Measurements from ENCODE around the gene OASL. TPM values are rescaled to one million over a fixed set of nuclear protein-coding genes. Genes with fewer than 3 reads are reported as not detected.

Gene OASL
- total RNA-seq, 1 experiment from 2014 or later: not detected

DNA sequence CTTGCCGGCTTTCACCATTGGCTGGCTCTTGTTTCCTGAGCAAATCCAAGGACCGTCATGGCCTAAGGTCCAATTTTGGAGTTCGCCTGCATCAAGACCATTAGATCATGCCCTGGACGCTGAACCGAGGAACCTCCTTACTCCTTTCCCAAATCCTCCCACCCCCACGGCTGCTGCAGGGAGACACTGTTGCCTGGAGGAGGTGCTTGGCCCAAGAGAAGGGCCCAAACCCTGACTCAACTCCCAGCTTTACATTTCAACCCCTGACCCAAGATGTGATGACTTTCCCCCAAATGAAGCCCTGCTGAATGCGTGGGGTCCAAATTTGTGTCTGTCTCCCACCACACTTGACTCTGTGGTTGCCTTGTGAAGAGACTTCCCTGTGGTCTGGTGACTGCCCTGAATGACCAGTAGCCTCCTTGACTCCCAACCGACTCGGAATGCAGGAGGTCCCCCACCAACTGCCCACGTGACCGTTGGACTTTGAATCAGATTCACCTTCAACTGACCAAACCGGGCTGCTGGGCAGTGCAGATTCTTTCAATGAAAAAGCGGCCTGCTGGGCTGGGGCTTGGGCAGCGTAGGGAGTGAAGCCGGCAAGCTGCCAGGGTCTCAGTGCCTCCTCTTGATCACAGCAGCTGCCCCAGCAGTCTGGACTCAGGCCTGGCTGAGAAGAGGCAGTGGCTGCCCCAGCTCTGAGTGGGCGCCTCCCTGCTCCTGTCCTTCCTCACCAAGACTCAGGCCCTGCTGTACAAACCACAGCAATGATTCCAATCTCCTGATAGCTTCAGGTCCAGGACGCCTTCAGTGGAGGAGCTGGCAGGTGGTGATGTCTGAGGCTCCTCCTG, 46.7 kb upstream of the OASL start:
- H2AFZ ChIP-seq (ENCODE audit: low read length): no peak overlapping the region
- no peaks in the 10 kb centered on the region for H3K79me1 ChIP-seq (ENCODE audit: insufficient read depth, low read depth, low read length, poor library complexity, severe bottlenecking)
- no peaks in the 10 kb centered on the region for H3K4me1 ChIP-seq (ENCODE audit: insufficient read depth, low read length)
- no peak overlapping the region for H4K5ac ChIP-seq (ENCODE audit: insufficient read length, low read depth, low read length)
- no peak overlapping the region for H2BK15ac ChIP-seq (ENCODE audit: low read depth, low read length)
- Mint-ChIP-seq H3K4me3 (no peak overlapping the region), H3K9me3 (no peaks in the 10 kb centered on the region), H3K36me3 (ENCODE audit: insufficient read depth in 1 of 3, low read depth in 3 of 3) (no peaks in the 10 kb centered on the region), H3K27ac (peak overlapping the region in 1 of 3 experiments; percentile 89; a peak in 1 of 7 replicates), H3K4me1 (peaks cover 7 to 10% of the 10 kb centered on the region in 2 experiments; a peak in 3 of 4 replicates), H3K27me3 (ENCODE audit: low read depth) (peaks cover 9% of the 10 kb centered on the region)
- no peak overlapping the region for H3K4me2 ChIP-seq (ENCODE audit: insufficient read depth, insufficient read length, low read length)
- no peaks in the 10 kb centered on the region for H3K79me2 ChIP-seq (ENCODE audit: insufficient read depth, low read length)
- no peak overlapping the region for H2AK5ac ChIP-seq (ENCODE audit: insufficient read length, low read length)
- H3K9ac ChIP-seq (ENCODE audit: extremely low read depth, insufficient read length, low read length): no peak overlapping the region
- H3K18ac ChIP-seq (ENCODE audit: insufficient read length, low read depth, low read length): no peak overlapping the region
- no peak overlapping the region for H3K27ac ChIP-seq (ENCODE audit: insufficient read length, low read depth, low read length)
- no peak overlapping the region for H3K4ac ChIP-seq (ENCODE audit: low read depth, low read length)
- TF ChIP-seq, protein P1, sequence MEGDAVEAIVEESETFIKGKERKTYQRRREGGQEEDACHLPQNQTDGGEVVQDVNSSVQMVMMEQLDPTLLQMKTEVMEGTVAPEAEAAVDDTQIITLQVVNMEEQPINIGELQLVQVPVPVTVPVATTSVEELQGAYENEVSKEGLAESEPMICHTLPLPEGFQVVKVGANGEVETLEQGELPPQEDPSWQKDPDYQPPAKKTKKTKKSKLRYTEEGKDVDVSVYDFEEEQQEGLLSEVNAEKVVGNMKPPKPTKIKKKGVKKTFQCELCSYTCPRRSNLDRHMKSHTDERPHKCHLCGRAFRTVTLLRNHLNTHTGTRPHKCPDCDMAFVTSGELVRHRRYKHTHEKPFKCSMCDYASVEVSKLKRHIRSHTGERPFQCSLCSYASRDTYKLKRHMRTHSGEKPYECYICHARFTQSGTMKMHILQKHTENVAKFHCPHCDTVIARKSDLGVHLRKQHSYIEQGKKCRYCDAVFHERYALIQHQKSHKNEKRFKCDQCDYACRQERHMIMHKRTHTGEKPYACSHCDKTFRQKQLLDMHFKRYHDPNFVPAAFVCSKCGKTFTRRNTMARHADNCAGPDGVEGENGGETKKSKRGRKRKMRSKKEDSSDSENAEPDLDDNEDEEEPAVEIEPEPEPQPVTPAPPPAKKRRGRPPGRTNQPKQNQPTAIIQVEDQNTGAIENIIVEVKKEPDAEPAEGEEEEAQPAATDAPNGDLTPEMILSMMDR (conservative IDR thresholded peaks at IDR 0.05): no peak
- no peaks in the 10 kb centered on the region for H3K27me3 ChIP-seq (ENCODE audit: insufficient read depth, low read length)
- H3K56ac ChIP-seq (ENCODE audit: insufficient read length, low read depth, low read length): no peak overlapping the region
- H4K91ac ChIP-seq (ENCODE audit: insufficient read length, low read depth, low read length): no peak overlapping the region
- no peaks in the 10 kb centered on the region for H3K9me3 ChIP-seq (ENCODE audit: control insufficient read depth, low read depth, low read length)
- no peak overlapping the region for H2BK120ac ChIP-seq (ENCODE audit: low read depth, low read length, poor library complexity, severe bottlenecking)
- no peak overlapping the region for H2BK20ac ChIP-seq (ENCODE audit: low read depth, low read length, poor library complexity, severe bottlenecking)
- H4K20me1 ChIP-seq (ENCODE audit: control insufficient read depth, insufficient read depth, insufficient read length): no peaks in the 10 kb centered on the region
- no peak overlapping the region for H2BK5ac ChIP-seq (ENCODE audit: insufficient read length, low read length)
- no CpG with 5 or more reads among the region's 17 CpGs for WGBS (ENCODE audit: extremely low coverage, insufficient read length, low lambda C conversion rate)
- no peaks in the 10 kb centered on the region for H3K23me2 ChIP-seq (ENCODE audit: insufficient read length, low read depth, low read length, poor library complexity, severe bottlenecking)
- DNase-seq: no peak
- no peak overlapping the region for H2BK12ac ChIP-seq (ENCODE audit: insufficient read length, low read depth, low read length)
- H3K14ac ChIP-seq (ENCODE audit: insufficient read depth, low read length): no peak overlapping the region
- no peak overlapping the region for H3T11ph ChIP-seq (ENCODE audit: low read length)
- no peak overlapping the region for H4K8ac ChIP-seq (replicated peaks; ENCODE audit: insufficient read length, low read depth, low read length)
- no peak overlapping the region for H3K23ac ChIP-seq (ENCODE audit: insufficient read length, low read depth, low read length)

Data from H9 (cell line).